GOT3 (cell line): ENCODE measurements around the gene THYN1.
"Not testable (repeated sequence)": the region's sequence is repeated elsewhere in the genome, so short reads cannot be mapped to it uniquely, and the experiment has no call there.

Experiments
- DNase-seq: peaks from one replicate; lab custom pipeline; 2025; ENCODE audit warnings: mixed read lengths; lab: John Stamatoyannopoulos, UW

The THYN1 gene

GRCh38 chr11:134253188-134253993 is at the start of gene THYN1, which contains the start of gene ACAD8:
Gene THYN1 (minus strand): TSS chr11:134253352. CDS start chr11:134252882, 470 bp downstream.
Gene ACAD8 (plus strand): TSS chr11:134253568. CDS start chr11:134253601, 33 bp downstream.
- peak; percentile 50 for DNase-seq

GRCh38 chr11:134294664-134295063 is 41.5 kb upstream of the THYN1 start:
- no peak for DNase-seq

- no peak for DNase-seq
Measured at GRCh38 chr11:134293119-134294113, 40.3 kb upstream of the THYN1 start.

- DNase-seq, result no peak
Measured at GRCh38 chr11:134292661-134293060, 39.5 kb upstream of the THYN1 start.

- DNase-seq, result no peak
Measured at GRCh38 chr11:134291196-134291595, 38.0 kb upstream of the THYN1 start.

GRCh38 chr11:134290646-134291045 is 37.5 kb upstream of the THYN1 start:
- no peak for DNase-seq

GRCh38 chr11:134289789-134290188 is 36.6 kb upstream of the THYN1 start:
- DNase-seq, result no peak

GRCh38 chr11:134289167-134289566 is 36.0 kb upstream of the THYN1 start:
- no peak for DNase-seq

GRCh38 chr11:134288486-134288885 is 35.3 kb upstream of the THYN1 start:
- no peak for DNase-seq

GRCh38 chr11:134287561-134287960 is 34.4 kb upstream of the THYN1 start:
- DNase-seq, result no peak

- not testable (repeated sequence) for DNase-seq
Measured at GRCh38 chr11:134284349-134284748, 31.2 kb upstream of the THYN1 start.

- no peak for DNase-seq
Measured at GRCh38 chr11:134283461-134284230, 30.5 kb upstream of the THYN1 start.

GRCh38 chr11:134282121-134283045 is 29.2 kb upstream of the THYN1 start:
- no peak for DNase-seq

GRCh38 chr11:134281635-134282034 is 28.5 kb upstream of the THYN1 start:
- not testable (repeated sequence) for DNase-seq

- DNase-seq, result no peak
Measured at GRCh38 chr11:134278356-134278755, 25.2 kb upstream of the THYN1 start.

GRCh38 chr11:134277183-134278001 is 24.2 kb upstream of the THYN1 start:
- DNase-seq, result no peak

GRCh38 chr11:134276396-134277182 is 23.4 kb upstream of the THYN1 start:
- no peak for DNase-seq

GRCh38 chr11:134275534-134276395 is 22.6 kb upstream of the THYN1 start, which contains the start of gene GLB1L3:
Gene GLB1L3 (plus strand): TSS chr11:134276379. CDS start chr11:134276741, 362 bp downstream.
- no peak for DNase-seq
